ENCODE measurements around the gene PNPO. TPM values are rescaled to one million over a fixed set of nuclear protein-coding genes. Genes with fewer than 3 reads are reported as not detected.

PNPO gene
- polyA plus RNA-seq, 1 donor (not counting 4 experiments of a cell fraction or from before 2014, with no cell fraction given): 35.5 TPM

DNA sequence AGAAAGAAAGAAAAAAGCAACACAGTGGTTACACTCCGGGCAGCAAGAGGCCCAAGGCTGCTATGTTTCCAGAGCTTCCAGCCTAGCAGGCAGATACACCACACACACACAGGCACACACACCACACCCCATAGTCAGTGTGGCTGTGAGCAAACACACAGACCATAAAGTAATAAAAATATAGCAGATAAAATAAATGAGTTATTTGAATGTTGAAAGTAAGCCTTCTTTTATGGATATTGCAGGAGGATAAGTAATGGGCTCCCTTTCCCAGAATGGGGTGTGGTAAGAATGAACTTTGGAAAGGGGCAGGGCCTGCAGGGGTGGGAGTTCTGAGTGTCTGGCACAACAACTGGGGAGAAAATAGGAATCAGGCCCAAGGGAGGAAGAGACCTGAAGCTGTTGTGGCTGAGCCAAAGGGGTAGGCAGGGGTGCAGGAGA is 24.7 kb downstream of the PNPO start:
- no peak for DNase-seq (ENCODE audit: low read depth, low spot score)
- H3K27ac ChIP-seq (ENCODE audit: control insufficient read depth, insufficient read depth, low read length): no peak overlapping the region

DNA sequence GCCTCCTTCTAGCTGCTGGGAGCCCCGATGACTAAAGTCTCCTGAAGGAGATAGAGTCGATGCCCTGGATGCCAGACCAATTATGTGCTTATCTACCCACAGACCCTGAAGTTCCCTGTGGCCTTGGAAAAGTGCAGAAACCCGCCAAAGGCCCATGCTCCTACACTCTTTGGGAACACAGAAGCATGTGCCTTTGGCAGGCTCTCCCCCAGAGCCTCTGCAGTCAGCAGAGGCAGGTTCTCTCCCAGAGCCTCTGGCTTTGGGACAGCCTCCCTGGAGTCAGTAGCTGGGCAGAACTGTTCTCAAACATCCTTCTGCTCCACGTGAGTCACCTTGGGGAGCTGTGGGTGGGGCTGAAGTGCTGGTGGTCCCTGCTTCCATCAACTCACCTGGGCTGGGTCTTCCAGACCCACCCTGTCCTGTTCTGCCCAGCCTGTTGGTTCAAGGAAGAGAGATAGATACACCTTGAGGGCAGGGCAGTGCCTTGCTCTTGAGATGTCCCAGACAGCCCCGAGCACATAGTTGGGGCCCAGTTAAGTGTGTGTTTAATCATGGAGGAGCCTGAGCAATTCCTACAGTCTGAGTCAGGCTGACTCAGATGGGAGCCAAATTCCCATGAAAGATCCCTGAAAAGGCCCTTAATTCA is 26.4 kb downstream of the PNPO start:
- Histone ChIP-seq H3K4me1 (ENCODE audit: control insufficient read depth, extremely low read depth, insufficient read depth, low read length) (peaks cover 27% of the 10 kb centered on the region), H3K9ac (ENCODE audit: control insufficient read depth, extremely low read depth, insufficient read depth, low read length) (no peak overlapping the region), H3K27me3 (ENCODE audit: control insufficient read depth, extremely low read depth, insufficient read depth, low read length) (no peaks in the 10 kb centered on the region), H4K20me1 (ENCODE audit: control insufficient read depth, extremely low read depth, insufficient read depth, low read length) (no peaks in the 10 kb centered on the region), H2AFZ (ENCODE audit: control insufficient read depth, low read length) (peak overlapping the region; percentile 6), H3K4me3 (ENCODE audit: control insufficient read depth in 2 of 3, extremely low read depth in 1 of 3, insufficient read depth in 2 of 3, low read depth in 1 of 3, low read length in 3 of 3) (no peak overlapping the region), H3K9me3 (ENCODE audit: control insufficient read depth, low read depth, low read length) (no peaks in the 10 kb centered on the region), H3K36me3 (ENCODE audit: control insufficient read depth in 2 of 2, extremely low read depth in 1 of 2, insufficient read depth in 2 of 2, low read length in 2 of 2) (no peaks in the 10 kb centered on the region), H3K9me1 (ENCODE audit: control insufficient read depth, extremely low read depth, insufficient read depth, low read length) (no peaks in the 10 kb centered on the region), H3K4me2 (ENCODE audit: control insufficient read depth, extremely low read depth, insufficient read depth, low read depth, low read length) (peak overlapping the region; percentile 33), H3K27ac (ENCODE audit: control insufficient read depth, insufficient read depth, low read length) (peak overlapping the region; percentile 50), H3K79me2 (ENCODE audit: control insufficient read depth, insufficient read depth, low read length) (peaks cover 10% of the 10 kb centered on the region)
- peak; percentile 98 for DNase-seq (ENCODE audit: low read depth, low spot score)
- TF ChIP-seq, protein P1, sequence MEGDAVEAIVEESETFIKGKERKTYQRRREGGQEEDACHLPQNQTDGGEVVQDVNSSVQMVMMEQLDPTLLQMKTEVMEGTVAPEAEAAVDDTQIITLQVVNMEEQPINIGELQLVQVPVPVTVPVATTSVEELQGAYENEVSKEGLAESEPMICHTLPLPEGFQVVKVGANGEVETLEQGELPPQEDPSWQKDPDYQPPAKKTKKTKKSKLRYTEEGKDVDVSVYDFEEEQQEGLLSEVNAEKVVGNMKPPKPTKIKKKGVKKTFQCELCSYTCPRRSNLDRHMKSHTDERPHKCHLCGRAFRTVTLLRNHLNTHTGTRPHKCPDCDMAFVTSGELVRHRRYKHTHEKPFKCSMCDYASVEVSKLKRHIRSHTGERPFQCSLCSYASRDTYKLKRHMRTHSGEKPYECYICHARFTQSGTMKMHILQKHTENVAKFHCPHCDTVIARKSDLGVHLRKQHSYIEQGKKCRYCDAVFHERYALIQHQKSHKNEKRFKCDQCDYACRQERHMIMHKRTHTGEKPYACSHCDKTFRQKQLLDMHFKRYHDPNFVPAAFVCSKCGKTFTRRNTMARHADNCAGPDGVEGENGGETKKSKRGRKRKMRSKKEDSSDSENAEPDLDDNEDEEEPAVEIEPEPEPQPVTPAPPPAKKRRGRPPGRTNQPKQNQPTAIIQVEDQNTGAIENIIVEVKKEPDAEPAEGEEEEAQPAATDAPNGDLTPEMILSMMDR (optimal IDR thresholded peaks at IDR 0.05 in 1 of 3, IDR thresholded peaks at IDR 0.05 in 1 of 3, conservative IDR thresholded peaks at IDR 0.05 in 1 of 3; ENCODE audit: extremely low read depth in 1 of 3, insufficient read depth in 2 of 3, low read length in 3 of 3): no peak
- TF ChIP-seq EZH2 (IDR thresholded peaks at IDR 0.05; ENCODE audit: low read length): no peak
- FAIRE-seq: peak; percentile 90
- dilution Hi-C loops (cut with MboI; ENCODE audit: extremely low pct_ligation_motif_present, low sequenced_read_pairs): no loop called here

More for the DNA sequence above, 24.7 kb downstream of the PNPO start:
- no peak for FAIRE-seq
- peaks cover 17% of the 10 kb centered on the region for H3K4me1 ChIP-seq (ENCODE audit: control insufficient read depth, extremely low read depth, insufficient read depth, low read length)
- no peaks in the 10 kb centered on the region for H3K9me3 ChIP-seq (ENCODE audit: control insufficient read depth, low read depth, low read length)
- H3K9ac ChIP-seq (ENCODE audit: control insufficient read depth, extremely low read depth, insufficient read depth, low read length): no peak overlapping the region
- H3K36me3 ChIP-seq (ENCODE audit: control insufficient read depth in 2 of 2, extremely low read depth in 1 of 2, insufficient read depth in 2 of 2, low read length in 2 of 2): no peaks in the 10 kb centered on the region
- H4K20me1 ChIP-seq (ENCODE audit: control insufficient read depth, extremely low read depth, insufficient read depth, low read length): no peaks in the 10 kb centered on the region
- H3K9me1 ChIP-seq (ENCODE audit: control insufficient read depth, extremely low read depth, insufficient read depth, low read length): no peaks in the 10 kb centered on the region
- no peak overlapping the region for H2AFZ ChIP-seq (ENCODE audit: control insufficient read depth, low read length)
- dilution Hi-C loops (cut with MboI; ENCODE audit: extremely low pct_ligation_motif_present, low sequenced_read_pairs): no loop called here
- no peak overlapping the region for H3K4me2 ChIP-seq (ENCODE audit: control insufficient read depth, extremely low read depth, insufficient read depth, low read depth, low read length)
- peaks cover 1% of the 10 kb centered on the region for H3K79me2 ChIP-seq (ENCODE audit: control insufficient read depth, insufficient read depth, low read length)
- H3K4me3 ChIP-seq (ENCODE audit: control insufficient read depth in 2 of 3, extremely low read depth in 1 of 3, insufficient read depth in 2 of 3, low read depth in 1 of 3, low read length in 3 of 3): no peak overlapping the region
- H3K27me3 ChIP-seq (ENCODE audit: control insufficient read depth, extremely low read depth, insufficient read depth, low read length): no peaks in the 10 kb centered on the region
- TF ChIP-seq, protein P1 (optimal IDR thresholded peaks at IDR 0.05 in 1 of 3, IDR thresholded peaks at IDR 0.05 in 1 of 3, conservative IDR thresholded peaks at IDR 0.05 in 1 of 3; ENCODE audit: extremely low read depth in 1 of 3, insufficient read depth in 2 of 3, low read length in 3 of 3): no peak
- TF ChIP-seq EZH2 (IDR thresholded peaks at IDR 0.05; ENCODE audit: low read length): no peak

All from keratinocyte (primary cell).